HG02970 (cell line): ENCODE results near the gene FAM13B.
"Not testable (repeated sequence)": the region's sequence is repeated elsewhere in the genome, so short reads cannot be mapped to it uniquely, and the experiment has no call there.

ENCODE experiments used
- ATAC-seq: cut with Tn5 transposase; IDR thresholded peaks from one replicate; pipeline ENCODE4 v1.9.1; 2021; ENCODE audit warnings: mild to moderate bottlenecking, moderate library complexity, moderate number of reproducible peaks; ENCODE audit not compliant: unreplicated experiment, low FRiP score

FAM13B gene

DNA sequence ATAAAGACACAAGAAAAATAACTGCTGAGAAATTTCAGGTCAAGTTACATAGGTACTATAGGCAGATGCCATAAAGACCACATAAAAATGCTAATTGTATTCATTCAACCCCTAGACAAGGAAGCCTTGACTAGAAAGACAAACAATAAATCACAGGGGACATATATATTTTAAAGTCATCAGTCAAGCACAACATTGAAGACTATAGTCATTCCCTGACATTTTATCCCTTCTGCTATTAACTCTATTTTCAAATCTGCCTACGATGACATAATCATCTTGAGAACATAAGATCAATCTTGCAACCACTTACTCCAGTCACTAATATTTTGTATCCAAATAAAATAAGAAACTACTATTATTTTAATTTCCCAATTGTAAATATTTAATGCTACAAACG is 38.3 kb downstream of the FAM13B start:
- no peak for ATAC-seq

DNA sequence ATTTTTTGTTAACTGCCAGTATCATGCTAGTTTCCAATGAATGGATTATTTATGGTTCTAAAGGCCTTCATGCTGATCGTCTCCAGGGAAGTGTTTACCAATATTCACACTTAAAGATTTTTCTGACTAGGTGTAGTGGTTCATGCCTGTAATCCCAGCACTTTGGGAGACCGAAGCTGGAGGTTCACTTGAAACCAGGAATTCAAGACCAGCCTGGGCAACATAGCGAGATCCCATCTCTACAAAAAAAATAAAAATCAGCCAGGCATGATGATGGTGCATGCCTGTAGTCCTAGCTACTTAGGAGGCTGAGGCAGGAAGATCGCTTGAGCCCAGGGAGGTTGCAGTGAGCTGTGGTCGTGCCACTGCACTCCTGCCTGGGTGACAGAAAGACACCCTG is 43.5 kb downstream of the FAM13B start:
- no peak for ATAC-seq

DNA sequence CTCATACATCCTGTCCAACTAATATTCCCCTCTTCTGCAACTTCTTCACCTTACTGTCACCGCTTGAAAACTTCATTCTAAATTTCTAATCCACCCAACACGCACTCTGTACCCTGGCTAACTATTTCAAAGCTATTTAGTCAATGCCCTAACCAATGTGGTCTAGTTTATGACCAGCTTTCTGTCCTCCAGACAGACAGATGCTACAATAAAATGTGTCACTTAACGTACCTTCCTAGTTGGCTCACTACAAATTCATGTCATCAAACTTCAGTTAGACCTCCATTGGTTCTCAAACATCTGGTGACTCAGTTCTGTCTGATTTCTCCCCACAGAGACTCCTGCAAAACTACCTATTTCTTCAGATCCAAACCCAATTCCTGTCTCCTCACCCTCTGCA is 57.7 kb downstream of the FAM13B start:
- ATAC-seq, result no peak

DNA sequence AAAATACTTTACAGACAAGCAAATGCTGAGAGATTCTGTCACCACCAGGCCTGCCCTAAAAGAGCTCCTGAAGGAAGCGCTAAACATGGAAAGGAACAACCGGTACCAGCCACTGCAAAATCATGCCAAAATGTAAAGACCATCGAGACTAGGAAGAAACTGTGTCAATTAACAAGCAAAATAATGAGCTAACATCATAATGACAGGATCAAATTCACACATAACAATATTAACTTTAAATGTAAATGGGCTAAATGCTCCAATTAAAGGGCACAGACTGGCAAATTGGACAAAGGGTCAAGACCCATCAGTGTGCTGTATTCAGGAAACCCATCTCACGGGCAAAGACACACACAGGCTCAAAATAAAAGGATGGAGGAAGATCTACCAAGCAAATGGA is 62.5 kb downstream of the FAM13B start:
- ATAC-seq, result not testable (repeated sequence)

DNA sequence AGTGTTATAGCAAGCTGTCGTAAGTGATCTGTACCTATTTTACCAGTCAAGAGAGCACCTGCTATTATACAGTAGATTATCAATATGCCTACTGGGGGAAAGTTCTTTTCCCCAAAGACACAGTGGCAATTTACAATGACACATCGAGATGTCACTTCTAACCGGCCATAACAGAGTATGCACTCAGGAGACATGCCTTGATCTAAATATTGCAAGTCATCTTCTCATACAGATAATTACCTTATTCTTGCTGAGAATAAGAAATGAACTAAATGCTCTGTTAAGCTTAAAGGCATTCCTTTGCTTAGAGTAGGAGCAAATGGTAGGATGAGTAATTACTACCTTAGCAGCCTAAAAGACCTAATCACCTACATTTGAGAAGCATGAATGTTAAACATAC is 72.1 kb downstream of the FAM13B start:
- ATAC-seq, result no peak

DNA sequence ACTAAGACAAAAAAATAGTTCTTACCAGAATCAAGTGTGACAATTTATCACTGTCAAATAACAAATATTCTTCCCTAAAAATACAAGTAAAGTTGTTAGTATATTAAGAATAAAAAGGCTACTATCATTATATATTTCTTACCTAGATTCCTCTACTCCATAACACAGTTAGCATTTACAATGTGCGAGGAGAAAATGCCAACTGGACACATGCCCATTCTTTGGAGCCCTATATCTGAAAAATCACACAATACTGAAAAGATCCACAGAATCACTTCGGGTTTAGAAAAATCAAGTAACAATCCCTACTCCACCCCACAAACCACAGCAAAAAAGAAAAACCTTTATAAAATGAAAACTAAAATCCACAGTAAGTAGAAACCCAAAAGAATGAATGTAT is 72.7 kb downstream of the FAM13B start:
- no peak for ATAC-seq

DNA sequence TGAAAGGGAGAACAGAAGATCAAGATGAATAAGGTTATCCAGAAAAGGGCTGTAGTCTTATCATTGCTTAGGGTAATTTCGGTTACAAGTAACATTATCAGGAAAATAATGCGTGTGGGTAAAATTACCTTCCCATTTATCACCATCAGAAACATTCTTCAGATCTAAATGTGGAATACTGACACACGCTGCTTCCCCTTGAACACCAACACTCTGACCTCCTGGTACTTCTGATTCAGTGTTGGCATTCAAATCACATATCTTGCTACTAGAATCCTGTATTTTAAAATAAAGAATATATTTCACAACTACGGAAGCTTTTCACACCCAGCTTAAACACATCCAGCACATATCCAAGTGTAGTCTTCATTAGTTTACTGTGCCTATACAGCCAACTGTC is 73.4 kb downstream of the FAM13B start:
- ATAC-seq, result no peak

DNA sequence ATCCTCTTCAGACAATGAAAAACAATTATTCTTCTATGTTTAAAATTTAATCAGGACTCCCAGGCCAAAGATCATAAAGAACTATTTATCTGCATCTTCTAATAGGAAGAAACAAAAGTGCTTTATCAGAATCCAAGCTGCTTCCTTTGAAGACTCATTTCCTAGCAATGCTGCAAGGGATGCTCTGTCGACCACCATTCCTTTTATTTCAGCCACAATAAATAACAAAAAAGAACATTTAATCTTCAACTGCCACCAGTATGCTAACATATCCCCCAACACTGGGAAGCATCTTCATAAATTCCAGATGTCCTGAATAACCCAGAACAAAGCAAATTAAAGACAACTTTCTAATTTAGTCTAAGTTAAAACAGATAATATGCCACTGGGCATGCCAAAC is 74.9 kb downstream of the FAM13B start:
- no peak for ATAC-seq

DNA sequence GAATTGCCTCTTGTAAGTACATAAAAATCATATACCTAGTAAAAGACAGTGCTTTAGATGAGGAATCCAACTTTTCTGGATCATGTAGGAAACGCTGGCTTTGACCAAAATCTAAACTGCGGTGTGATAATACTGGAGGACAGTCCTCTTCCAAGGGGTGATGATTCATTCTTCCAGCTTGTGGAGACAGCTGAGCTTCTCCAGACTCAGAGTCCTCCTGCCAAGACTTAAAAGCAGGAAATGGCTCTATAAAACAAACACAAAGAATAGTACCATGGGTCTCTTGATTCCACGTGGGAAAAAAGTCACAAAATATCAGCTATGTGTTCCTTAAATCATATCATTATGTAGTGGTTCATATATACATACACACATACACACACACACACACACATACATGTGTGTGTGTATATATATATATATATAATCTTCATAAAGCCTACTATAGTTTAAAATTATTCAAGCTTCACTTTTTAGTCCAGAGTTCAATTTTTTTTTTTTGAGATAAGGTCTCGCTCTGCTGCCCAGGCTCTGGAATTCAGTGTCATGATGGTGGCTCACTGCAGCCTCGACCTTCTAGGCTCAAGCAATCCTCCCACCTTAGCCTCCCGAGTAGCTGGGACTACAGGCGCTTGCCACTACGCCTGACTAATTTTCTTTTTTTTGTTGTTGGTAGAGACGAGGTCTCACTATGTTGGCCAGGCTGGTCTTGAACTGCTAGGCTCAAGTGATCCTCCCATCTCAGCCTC is 78.6 kb downstream of the FAM13B start:
- ATAC-seq, result no peak

DNA sequence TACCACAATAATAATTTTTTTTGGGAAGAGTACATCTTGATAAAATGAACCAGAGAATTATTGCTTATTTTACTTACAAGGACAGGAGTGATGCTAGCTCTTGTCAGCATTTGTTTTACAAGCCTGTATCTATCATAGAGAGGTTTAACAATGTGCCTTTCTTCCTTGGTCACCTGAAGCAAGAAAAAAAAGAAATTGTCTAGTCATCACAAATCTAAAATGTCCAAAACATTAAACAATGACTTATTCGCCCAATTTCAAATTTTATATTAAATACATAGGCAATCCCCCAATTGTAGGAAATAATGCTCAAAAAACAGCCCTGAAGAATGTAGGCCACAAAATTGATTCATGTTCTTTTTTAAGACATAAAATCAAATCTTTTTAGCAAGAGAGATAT is 87.1 kb downstream of the FAM13B start:
- ATAC-seq, result no peak

DNA sequence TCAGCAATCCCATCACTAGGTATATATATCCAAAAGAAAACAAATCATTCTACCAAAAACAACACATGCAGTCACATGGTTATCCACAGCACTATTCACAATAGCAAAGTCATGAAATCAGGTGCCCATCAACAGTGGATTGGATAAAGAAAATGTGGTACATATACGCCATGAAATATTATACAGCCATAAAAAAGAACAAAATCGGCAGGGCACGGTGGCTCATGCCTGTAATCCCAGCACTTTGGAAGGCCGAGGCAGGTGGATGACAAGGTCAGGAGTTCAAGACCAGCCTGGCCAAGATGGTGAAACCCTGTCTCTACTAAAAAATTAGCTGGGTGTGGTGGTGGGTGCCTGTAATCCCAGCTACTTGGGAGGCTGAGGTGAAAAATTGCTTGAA is 88.6 kb downstream of the FAM13B start:
- ATAC-seq, result not testable (repeated sequence)

DNA sequence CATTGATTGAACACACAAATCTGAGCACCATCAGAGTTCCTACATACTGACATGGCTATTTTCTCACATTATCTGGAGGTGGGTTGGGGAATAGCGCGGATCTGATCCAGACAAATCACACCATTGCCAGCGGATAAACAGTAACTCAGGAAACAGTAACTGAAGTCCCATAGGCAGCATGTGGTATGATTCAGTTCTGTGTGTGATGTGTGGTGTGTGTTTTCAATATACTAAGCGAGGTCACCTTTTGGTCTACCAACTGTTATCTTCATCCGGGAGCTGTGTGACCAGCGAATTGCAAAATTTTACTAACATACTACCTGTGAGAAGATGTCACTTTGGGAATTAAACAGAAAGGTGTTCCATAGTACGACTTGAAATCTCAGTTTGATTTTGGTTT is 93.5 kb downstream of the FAM13B start:
- no peak for ATAC-seq

DNA sequence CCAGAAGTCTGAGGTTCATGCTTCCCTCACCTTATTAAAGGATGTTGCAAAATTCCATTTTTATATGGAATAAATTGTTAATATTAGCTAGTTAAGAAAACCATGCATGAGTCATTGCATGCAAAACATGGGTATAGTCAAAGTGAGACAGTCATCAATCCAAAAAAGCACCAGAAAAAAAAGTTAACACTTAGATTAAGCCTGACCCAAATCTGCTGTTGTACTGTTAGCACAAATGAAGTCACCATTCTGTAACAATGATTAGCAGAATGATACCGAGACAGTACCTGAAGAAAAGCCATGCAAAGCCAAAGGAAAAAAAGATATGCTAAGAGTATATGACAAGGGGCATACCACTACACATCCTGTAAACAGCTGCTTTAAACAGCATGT is 94.1 kb downstream of the FAM13B start:
- no peak for ATAC-seq

DNA sequence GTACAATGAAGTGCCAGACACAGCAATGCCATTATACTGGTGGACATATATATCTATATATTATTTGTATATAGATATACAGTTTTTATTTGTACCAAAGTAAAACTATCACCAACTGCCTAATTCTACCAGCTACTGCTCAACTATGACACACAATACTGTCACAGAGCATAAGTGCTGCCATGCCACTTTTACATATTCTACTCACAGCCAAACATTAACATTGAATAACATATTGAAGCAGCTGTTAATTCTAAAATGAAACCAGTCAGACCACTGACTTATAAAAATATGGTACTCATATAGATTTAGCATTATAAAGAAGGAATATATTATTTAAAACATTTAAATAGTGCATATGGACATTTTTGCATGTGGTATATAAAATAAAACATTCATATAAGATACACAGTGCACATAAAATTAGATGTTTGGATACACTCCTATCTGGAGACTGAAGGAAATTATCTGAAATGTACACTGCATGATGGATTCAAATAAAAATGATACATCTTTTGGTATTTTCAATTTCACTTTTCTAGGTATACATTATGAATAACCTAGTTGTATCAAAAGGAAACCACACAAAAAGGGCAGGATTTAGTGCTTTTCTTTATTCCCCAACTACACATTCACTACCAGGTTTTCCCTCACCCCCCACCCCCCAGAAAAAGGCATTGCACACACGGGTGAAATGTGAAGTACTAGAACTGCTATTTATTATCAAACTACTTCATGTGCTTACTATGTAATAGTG is 94.7 kb downstream of the FAM13B start:
- no peak for ATAC-seq

DNA sequence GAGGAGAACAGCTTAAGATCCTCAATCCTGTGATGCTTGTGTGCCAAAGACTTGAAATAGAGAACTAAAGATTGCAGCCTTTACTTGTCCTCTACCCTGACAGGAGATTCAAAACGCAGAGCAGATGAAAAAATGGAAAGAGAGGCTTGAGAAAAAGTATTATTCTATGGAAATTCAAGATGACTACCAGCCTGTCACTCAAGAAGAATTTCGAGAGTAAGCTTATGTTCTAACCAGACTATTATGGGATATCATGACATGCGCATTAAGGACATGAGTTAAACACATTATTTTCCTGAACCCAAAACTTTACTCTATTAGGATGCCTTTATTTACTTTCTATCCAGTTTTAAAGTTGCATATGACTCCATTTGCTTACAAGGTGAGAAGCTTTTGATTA is 97.2 kb downstream of the FAM13B start:
- no peak for ATAC-seq

DNA sequence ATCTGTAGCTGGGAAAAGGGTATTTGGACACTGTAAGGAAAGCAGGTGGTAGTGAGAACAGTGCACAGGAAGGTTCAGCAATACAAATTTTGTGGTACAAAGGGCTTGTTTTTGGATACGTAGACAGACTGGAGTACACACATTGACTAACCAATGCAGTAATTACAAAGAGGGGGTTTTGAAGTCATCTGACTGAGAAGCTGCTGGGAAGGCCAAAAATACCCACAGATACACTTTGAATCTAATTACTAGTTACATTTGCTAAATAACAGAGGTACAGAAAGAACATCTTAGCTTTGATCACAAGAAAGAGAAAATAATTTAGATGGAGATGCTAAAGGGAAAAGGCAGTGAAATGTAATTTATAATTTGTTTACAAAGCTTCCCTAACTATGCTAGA is 97.7 kb downstream of the FAM13B start:
- no peak for ATAC-seq

DNA sequence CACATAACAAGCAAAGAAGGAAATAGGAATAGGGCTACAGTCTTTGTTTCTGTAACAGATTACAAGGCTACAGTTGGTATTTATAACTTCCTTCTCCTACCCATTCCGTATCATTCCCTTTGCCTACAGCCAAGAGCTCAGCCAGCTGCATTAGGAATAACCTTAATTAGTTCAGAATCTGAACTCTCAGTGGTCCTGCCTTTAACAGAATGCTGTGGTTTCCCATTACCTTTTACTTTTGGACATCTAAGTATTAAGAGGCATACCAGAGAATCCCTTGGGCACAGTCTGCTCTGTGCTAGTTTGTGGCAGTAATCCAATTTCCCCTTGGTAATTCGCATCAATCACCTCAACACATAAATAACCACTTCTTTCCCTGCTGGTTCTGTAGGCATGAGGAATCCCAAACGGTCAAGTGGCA is 99.4 kb downstream of the FAM13B start:
- ATAC-seq, result no peak

DNA sequence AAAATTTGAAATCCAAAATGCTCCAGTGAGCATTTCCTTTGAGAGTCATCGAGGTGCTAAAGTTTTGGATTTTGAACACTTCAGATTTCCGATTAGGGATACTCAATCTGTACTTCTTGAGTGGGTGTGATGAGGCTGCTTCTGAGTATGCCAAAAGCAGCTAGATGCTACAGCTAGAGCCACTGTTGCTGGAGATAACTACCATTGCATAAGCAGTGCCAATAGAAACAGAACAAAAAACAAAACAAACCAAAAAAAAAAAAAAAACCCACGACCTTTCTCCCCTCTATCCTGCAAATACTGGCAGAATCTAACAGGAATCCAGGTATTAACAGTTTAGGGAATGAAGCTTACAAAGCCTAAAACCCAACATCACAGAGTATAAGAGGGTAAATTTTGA is 100.1 kb downstream of the FAM13B start:
- ATAC-seq, result no peak

DNA sequence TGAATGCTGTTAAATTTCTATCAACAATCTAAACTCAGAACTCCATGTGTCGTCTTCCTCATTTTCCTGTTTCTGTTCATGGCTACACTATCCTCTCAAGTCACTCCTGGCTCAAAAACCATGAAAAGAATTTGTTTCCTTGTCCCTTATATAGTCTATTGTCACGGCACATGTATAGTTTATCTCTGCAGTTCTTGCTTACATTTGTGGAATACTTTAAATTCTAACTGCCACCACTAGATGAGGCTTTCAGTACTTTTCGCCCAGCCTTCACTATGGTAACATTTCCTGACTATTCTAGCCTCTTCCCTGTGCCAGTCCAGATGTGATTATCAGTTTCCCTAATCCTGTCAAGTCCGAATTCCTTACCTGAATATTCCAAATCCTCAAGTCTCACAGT is 109.0 kb downstream of the FAM13B start:
- ATAC-seq, result no peak

DNA sequence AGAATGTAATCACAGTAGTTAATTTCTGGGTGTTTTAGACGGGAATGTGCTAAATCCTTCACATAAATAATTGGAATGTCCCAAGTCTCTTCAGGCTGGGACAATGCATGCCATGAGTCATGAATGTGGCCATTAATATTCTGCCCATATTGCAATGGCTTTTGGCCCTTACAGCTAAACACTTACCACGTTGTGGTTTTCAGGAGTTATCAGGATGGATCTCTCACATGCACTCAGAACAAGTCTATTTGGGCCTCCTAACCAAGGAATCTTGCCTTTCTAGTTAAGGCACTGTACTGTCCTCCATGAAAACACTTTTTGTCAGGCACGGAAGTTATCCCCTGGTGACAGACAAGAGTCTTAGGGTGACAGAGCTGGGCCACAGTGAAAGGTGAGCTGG is 110.9 kb downstream of the FAM13B start:
- no peak for ATAC-seq

DNA sequence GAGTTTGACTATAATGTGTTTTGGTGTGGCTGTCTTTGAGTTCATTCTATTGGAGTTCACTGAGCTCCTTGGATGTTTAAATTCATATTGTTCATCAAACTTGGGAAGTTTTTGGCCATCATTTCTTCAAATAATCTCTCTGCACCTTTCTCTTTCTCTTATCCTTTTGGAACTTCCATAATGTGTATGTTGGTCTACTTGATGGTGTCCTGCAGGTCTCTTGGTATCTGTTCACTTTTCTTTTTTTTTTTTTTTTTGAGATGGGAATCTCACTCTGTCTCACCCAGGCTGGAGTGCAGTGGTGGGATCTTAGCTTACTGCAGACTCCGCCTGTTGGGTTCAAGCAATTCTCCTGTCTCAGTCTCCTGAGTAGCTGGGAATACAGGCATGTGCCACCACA is 116.0 kb downstream of the FAM13B start:
- ATAC-seq, result no peak

DNA sequence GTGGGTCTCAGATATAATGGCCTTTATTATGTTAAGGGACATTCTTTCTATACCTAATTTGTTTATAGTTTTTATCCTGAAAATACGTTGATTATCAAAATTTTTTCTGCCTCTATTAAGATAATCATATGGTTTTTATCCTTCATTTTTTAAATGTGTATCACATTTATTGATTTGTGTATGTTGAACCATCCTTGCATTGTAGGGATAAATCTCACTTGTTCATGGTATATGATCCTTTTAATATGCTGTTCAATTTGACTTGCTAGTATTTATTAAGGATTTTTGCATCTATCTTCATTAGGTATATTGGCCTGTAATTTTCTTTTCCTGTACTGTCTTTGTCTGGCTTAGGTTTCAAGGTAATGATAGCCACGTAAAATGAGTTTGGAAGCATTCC is 118.1 kb downstream of the FAM13B start:
- ATAC-seq, result no peak
